ENCODE data around the gene ANKRD6. TPM values are rescaled to one million over a fixed set of nuclear protein-coding genes. Genes with fewer than 3 reads are reported as not detected.

The ANKRD6 gene
- total RNA-seq, 1 donor from 2014 or later: 7.1 TPM

- ATAC-seq (no peak), DNase-seq (ENCODE audit: low spot score) (no peak)
Observed at GRCh38 chr6:89506716-89507617, 74.0 kb downstream of the ANKRD6 start.

- ATAC-seq (no peak), DNase-seq (ENCODE audit: low spot score) (no peak)
Observed at GRCh38 chr6:89508755-89509563, 76.0 kb downstream of the ANKRD6 start.

GRCh38 chr6:89509777-89510281 lies 76.9 kb downstream of the ANKRD6 start:
- DNase-seq (ENCODE audit: low spot score) (no peak), ATAC-seq (no peak)

GRCh38 chr6:89510393-89510792 lies 77.4 kb downstream of the ANKRD6 start:
- ATAC-seq: no peak

GRCh38 chr6:89518352-89519055 lies 85.6 kb downstream of the ANKRD6 start:
- ATAC-seq (no peak), DNase-seq (ENCODE audit: low spot score) (no peak)

More at GRCh38 chr6:89510393-89510792, 77.4 kb downstream of the ANKRD6 start:
- no peak for DNase-seq (ENCODE audit: low spot score)

GRCh38 chr6:89520736-89521135 lies 87.8 kb downstream of the ANKRD6 start:
- DNase-seq (ENCODE audit: low spot score): no peak
- ATAC-seq: no peak

- DNase-seq (ENCODE audit: low spot score) (no peak), ATAC-seq (no peak)
Observed at GRCh38 chr6:89522778-89523177, 89.8 kb downstream of the ANKRD6 start.

GRCh38 chr6:89525786-89526562 lies 93.0 kb downstream of the ANKRD6 start:
- ATAC-seq (no peak), DNase-seq (ENCODE audit: low spot score) (no peak)

- ATAC-seq: no peak
- DNase-seq (ENCODE audit: low spot score): no peak
Observed at GRCh38 chr6:89526563-89526869, 93.6 kb downstream of the ANKRD6 start.

GRCh38 chr6:89527634-89528033 lies 94.7 kb downstream of the ANKRD6 start:
- no peak for ATAC-seq
- DNase-seq (ENCODE audit: low spot score): no peak

- ATAC-seq (no peak), DNase-seq (ENCODE audit: low spot score) (no peak)
Observed at GRCh38 chr6:89528866-89529265, 95.9 kb downstream of the ANKRD6 start.

- no peak for DNase-seq (ENCODE audit: low spot score)
- ATAC-seq: no peak
Observed at GRCh38 chr6:89530982-89531381, 98.0 kb downstream of the ANKRD6 start.

GRCh38 chr6:89536231-89536630 lies 103.3 kb downstream of the ANKRD6 start:
- no peak for ATAC-seq

GRCh38 chr6:89539779-89540178 lies 106.8 kb downstream of the ANKRD6 start:
- ATAC-seq (no peak), DNase-seq (ENCODE audit: low spot score) (no peak)

More at GRCh38 chr6:89536231-89536630, 103.3 kb downstream of the ANKRD6 start:
- DNase-seq (ENCODE audit: low spot score): no peak

- ATAC-seq: peak; percentile 90
- DNase-seq (ENCODE audit: low spot score): no peak
Observed at GRCh38 chr6:89542081-89542857, 109.3 kb downstream of the ANKRD6 start.

GRCh38 chr6:89542866-89543265 lies 109.9 kb downstream of the ANKRD6 start:
- DNase-seq (ENCODE audit: low spot score): no peak
- ATAC-seq: peak; percentile 56

- DNase-seq (ENCODE audit: low spot score): no peak
- ATAC-seq: no peak
Observed at GRCh38 chr6:89547281-89547680, 114.3 kb downstream of the ANKRD6 start.

- ATAC-seq: no peak
Observed at GRCh38 chr6:89553431-89553830, 120.5 kb downstream of the ANKRD6 start.

GRCh38 chr6:89554106-89554505 lies 121.2 kb downstream of the ANKRD6 start:
- DNase-seq (ENCODE audit: low spot score): no peak
- ATAC-seq: no peak

More at GRCh38 chr6:89553431-89553830, 120.5 kb downstream of the ANKRD6 start:
- no peak for DNase-seq (ENCODE audit: low spot score)
